RWPE1 (cell line): ENCODE measurements around the gene INSIG1.
A peak's percentile ranks its signal among the peaks of the same experiment; 100 is the strongest.

ENCODE experiments used
- CTCF ChIA-PET: fragments of 350-600 bp; sonication (Branson Sonifier 250); formaldehyde crosslinking; extraction: SDS; loops from one replicate; lab custom pipeline; 2021; lab: Yijun Ruan, JAX
- POLR2A ChIA-PET: fragments of 400-600 bp; formaldehyde crosslinking; extraction: SDS; loops from one replicate; lab custom pipeline; 2020; ENCODE audit warnings: antibody characterized with exemption; ENCODE audit not compliant: low non-redundant PET; lab: Yijun Ruan, JAX
- DNase-seq: peaks from one replicate; pipeline ENCODE4 v3.0.0; 2012; ENCODE audit warnings: low spot score
- H3K27ac ChIP-seq: fragments of 450-650 bp; 2 replicates; pipeline ENCODE4 v1.5.1; 2017
- CTCF ChIP-seq: fragments of 450-650 bp; conservative IDR thresholded peaks from 2 replicates; pipeline ENCODE4 v1.5.1; 2017; ENCODE audit warnings: low read depth, mild to moderate bottlenecking

Gene INSIG1

GRCh38 chr7:155353256-155353897 lies 55.7 kb downstream of the INSIG1 start:
- ChIA-PET POLR2A (no interaction called here), CTCF (no interaction called here)
- TF ChIP-seq CTCF: no peak
- DNase-seq: no peak
- H3K27ac ChIP-seq: no peak overlapping the region

- ChIA-PET POLR2A (no interaction called here), CTCF (no interaction called here)
- no peak for TF ChIP-seq CTCF
- H3K27ac ChIP-seq: no peak overlapping the region
- DNase-seq: no peak
These were observed 56.8 kb downstream of the INSIG1 start for GRCh38 chr7:155354371-155355048.

- no peak overlapping the region for H3K27ac ChIP-seq
- CTCF ChIA-PET: interaction anchor here (2.1 kb wide), 1 partner anchor 10 kb away, joined by 7 read pairs; no protein-coding TSS in a partner anchor
These were observed 57.5 kb downstream of the INSIG1 start for GRCh38 chr7:155355176-155355575.

GRCh38 chr7:155355745-155356144 lies 58.1 kb downstream of the INSIG1 start:
- ChIA-PET CTCF (interaction anchor here (2.1 kb wide), 1 partner anchor 11 kb away, joined by 7 read pairs; no protein-coding TSS in a partner anchor), POLR2A (no interaction called here)
- DNase-seq: no peak
- H3K27ac ChIP-seq: no peak overlapping the region
- TF ChIP-seq CTCF: no peak

More at GRCh38 chr7:155355176-155355575, 57.5 kb downstream of the INSIG1 start:
- no peak for TF ChIP-seq CTCF
- POLR2A ChIA-PET: no interaction called here
- DNase-seq: no peak

- POLR2A ChIA-PET: no interaction called here
- peak; percentile 26; the same call in 1 of the 2 replicates for TF ChIP-seq CTCF
- CTCF ChIA-PET: interaction anchor here (0.6 to 2.1 kb wide), 9 partner anchors 8 to 1868 kb away, joined by 3 to 7 read pairs (median 3); no protein-coding TSS in a partner anchor
- H3K27ac ChIP-seq: no peak overlapping the region
- no peak for DNase-seq
These were observed 58.8 kb downstream of the INSIG1 start for GRCh38 chr7:155356323-155357105.

GRCh38 chr7:155357573-155358041 lies 59.9 kb downstream of the INSIG1 start:
- CTCF ChIA-PET: interaction anchor here (0.7 to 0.9 kb wide), 2 partner anchors 13 to 431 kb away, joined by 5 read pairs; no protein-coding TSS in a partner anchor
- POLR2A ChIA-PET: no interaction called here
- DNase-seq: no peak
- no peak for TF ChIP-seq CTCF
- H3K27ac ChIP-seq: no peak overlapping the region
